ENCODE measurements around the gene SPATA20. TPM values are rescaled to one million over a fixed set of nuclear protein-coding genes. Genes with fewer than 3 reads are reported as not detected.

The SPATA20 gene
- total RNA-seq, 1 donor from 2014 or later = 463 TPM

DNA sequence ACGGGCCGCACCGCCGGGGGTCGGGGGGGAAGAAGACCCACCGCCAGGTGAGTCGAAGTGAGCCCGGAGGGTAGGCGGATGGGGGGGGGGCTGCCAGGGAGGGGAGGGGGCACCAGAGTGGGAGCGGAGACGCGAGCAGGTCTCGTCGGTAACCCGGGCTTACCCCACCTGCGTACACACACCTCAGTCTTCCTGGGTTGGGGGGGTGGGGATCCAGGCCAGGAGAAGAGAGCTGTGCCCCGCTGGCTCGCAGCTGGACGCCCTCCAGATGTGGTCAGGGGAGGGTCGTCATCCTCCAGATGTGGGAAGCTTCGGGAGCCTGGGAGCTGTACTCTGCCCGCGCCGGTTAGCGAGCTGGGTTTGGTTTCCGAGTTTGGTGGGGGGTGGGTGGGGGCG, 14.8 kb downstream of the SPATA20 start:
- peaks cover 23 to 47% of the 10 kb centered on the region in 2 donors for H3K4me1 ChIP-seq
- intact Hi-C loops (cut with DNase I) = loop anchor here (5.0 kb wide), 1 partner anchor 71 kb away; the partner anchor contains the start of gene ABCC3
- TF ChIP-seq, protein P1, sequence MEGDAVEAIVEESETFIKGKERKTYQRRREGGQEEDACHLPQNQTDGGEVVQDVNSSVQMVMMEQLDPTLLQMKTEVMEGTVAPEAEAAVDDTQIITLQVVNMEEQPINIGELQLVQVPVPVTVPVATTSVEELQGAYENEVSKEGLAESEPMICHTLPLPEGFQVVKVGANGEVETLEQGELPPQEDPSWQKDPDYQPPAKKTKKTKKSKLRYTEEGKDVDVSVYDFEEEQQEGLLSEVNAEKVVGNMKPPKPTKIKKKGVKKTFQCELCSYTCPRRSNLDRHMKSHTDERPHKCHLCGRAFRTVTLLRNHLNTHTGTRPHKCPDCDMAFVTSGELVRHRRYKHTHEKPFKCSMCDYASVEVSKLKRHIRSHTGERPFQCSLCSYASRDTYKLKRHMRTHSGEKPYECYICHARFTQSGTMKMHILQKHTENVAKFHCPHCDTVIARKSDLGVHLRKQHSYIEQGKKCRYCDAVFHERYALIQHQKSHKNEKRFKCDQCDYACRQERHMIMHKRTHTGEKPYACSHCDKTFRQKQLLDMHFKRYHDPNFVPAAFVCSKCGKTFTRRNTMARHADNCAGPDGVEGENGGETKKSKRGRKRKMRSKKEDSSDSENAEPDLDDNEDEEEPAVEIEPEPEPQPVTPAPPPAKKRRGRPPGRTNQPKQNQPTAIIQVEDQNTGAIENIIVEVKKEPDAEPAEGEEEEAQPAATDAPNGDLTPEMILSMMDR (IDR thresholded peaks at IDR 0.05) = no peak
- H3K4me3 ChIP-seq = peak overlapping the region in 1 of 2 donors; percentile 74
- peaks cover 10% of the 10 kb centered on the region for H3K27me3 ChIP-seq
- H3K27ac ChIP-seq = no peak overlapping the region
- H3K9me3 ChIP-seq = no peaks in the 10 kb centered on the region
- no peaks in the 10 kb centered on the region for H3K36me3 ChIP-seq
- no peak for DNase-seq (ENCODE audit: low spot score in 2 of 2)

DNA sequence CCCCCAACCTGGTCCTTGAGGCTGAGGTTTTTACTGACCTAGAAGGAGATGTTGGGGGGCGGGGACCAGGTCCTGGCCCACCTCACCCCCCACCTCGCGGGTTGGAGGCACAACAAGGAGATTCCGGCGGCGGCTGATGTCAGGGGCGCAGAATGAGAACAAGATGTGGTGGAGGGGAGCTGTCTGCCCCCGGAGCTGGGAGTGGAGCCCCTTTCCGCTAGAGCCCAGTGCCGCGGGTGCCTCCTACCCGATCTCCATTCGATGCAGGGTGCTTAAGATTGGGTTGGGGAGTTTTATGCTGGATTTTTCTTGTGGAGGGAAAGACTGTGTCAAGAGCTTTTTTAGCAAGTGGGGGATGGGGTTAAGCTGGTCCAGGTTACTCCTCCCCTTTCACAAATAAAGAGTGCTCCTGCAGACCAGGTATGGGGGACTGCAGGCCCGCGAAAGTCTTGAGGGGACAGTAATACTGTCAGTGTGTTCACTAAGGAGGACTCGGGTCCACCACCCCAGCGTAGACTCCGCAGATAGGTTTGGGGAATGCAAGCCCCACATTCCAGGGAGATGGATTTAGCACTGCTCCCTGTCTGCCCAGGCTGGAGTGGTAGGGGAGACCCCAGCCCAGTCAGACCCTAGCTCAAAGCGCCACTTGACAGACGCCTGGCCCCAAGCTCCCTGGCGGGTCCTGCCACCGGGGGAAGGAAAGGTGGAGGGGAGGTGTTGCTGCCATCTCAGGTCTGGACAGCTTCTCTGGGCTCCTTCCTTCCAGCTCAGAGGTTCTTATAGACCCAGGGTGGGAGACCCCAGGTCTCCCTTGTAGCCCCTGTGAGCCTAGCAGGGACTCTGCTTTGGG, 15.5 kb downstream of the SPATA20 start:
- Histone ChIP-seq H3K4me1 (peaks cover 23 to 47% of the 10 kb centered on the region in 2 donors), H3K27me3 (peaks cover 10% of the 10 kb centered on the region), H3K36me3 (no peaks in the 10 kb centered on the region), H3K4me3 (peak overlapping the region in 1 of 2 donors; percentile 74), H3K27ac (no peak overlapping the region), H3K9me3 (no peaks in the 10 kb centered on the region)
- intact Hi-C loops (cut with DNase I) = loop anchor here (5.0 kb wide), 1 partner anchor 70 kb away; the partner anchor contains the start of gene ABCC3
- TF ChIP-seq, protein P1 (IDR thresholded peaks at IDR 0.05) = no peak
- DNase-seq (ENCODE audit: low spot score in 2 of 2) = no peak

DNA sequence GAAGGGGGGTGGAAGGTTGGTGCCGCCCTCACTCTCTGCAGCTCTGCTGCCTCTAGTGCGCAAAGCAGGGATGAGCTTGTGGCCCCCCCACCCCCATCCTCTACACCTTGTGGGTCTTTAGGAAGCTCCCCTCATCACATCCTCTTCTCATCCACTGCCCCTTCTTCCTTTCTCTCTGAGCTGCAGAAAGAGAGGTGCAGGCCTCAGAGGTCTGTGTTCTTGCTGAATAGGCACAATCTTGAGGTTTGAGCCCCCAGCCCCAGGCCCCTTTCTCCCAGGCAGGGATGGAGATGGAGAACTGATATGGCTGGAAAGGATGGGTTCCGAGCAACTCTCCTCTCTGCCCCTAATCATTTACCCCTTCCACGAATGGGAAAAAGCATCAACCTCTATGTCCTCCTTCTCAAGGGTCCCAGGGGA, 16.1 kb downstream of the SPATA20 start:
- intact Hi-C loops (cut with DNase I) = loop anchor here (5.0 kb wide), 1 partner anchor 69 kb away; the partner anchor contains the start of gene ABCC3
- H3K27me3 ChIP-seq = peaks cover 10% of the 10 kb centered on the region
- no peak overlapping the region for H3K4me3 ChIP-seq
- TF ChIP-seq, protein P1 (IDR thresholded peaks at IDR 0.05) = no peak
- H3K36me3 ChIP-seq = no peaks in the 10 kb centered on the region
- H3K9me3 ChIP-seq = no peaks in the 10 kb centered on the region
- no peak for DNase-seq (ENCODE audit: low spot score in 2 of 2)
- peaks cover 23 to 47% of the 10 kb centered on the region in 2 donors for H3K4me1 ChIP-seq
- no peak overlapping the region for H3K27ac ChIP-seq

DNA sequence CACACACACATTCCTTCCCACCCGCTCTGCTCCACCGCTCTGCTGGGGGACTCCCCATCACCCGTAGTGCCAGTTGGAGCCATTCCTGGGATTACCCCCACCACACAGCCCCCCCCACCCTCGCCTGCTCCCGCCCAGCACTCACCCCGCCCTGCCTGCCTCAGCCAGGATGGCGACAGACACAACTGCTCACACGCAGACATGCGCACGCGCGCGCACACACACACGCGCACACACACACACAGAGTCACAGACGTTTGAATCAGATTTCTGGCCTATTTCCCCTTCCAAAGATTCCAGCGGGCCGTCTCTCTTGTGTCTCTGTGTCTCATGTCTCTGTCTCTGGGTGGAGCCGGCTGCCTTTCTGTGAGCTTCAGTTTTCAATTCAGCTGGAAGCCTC, 17.9 kb downstream of the SPATA20 start:
- DNase-seq (ENCODE audit: low spot score in 2 of 2) = peak; percentile 36 to 94
- H3K4me1 ChIP-seq = peaks cover 19 to 35% of the 10 kb centered on the region in 2 donors
- H3K4me3 ChIP-seq = peak overlapping the region; percentile 24 to 52

DNA sequence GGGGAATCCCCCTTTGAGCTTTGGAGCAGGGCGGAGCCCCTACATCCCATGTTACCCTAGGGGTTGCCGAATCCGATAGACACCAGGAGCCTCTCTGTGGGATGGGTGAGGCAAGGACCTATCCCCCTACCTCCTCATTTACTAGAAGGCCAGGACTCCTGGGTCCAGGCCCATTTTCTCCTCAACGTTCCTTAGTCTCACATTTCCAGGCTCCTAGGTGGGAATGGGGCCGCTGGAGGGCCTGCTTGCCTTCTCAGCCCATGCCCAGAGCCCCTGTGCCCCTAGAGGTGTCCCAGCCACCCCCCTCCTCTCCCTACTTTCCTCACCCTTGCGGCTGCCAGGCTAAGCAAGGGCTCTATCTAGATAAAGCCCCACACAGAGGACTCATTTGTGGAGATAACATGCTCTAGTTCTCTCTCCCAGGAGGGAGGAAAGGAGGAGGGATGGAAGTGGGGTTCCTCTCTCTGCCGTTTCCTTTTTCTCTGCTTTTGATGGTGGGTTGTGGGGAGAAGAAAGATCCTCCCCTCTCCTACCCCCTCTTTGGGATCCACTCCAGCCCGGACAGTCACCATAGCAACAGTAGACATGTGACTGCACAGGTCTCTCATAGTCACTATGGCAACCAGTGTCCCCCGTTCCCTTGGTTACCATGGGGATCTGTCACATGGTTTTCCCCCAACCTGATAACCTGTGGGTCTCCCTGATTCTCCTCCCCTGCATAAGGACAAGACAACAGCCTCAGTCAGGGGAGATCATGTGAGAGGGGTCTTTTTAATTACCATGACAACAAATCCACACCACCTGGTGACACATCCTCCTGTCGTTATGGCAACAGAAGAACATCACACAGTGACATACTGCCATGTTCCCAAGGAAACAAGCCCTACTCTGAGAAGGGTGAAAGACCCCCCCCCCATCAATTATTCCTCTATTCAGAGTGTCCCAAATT, 18.7 kb downstream of the SPATA20 start:
- Histone ChIP-seq H3K27me3 (peaks cover 9% of the 10 kb centered on the region), H3K4me3 (peak overlapping the region; percentile 24 to 52), H3K36me3 (no peaks in the 10 kb centered on the region), H3K9me3 (no peaks in the 10 kb centered on the region), H3K4me1 (peaks cover 14 to 29% of the 10 kb centered on the region in 2 donors), H3K27ac (peak overlapping the region; percentile 67 to 69)
- TF ChIP-seq, protein P1 (IDR thresholded peaks at IDR 0.05) = no peak
- intact Hi-C loops (cut with DNase I) = no loop called here
- no peak for DNase-seq (ENCODE audit: low spot score in 2 of 2)

More for the DNA sequence above, 17.9 kb downstream of the SPATA20 start:
- H3K9me3 ChIP-seq = no peaks in the 10 kb centered on the region
- H3K36me3 ChIP-seq = no peaks in the 10 kb centered on the region
- peaks cover 10% of the 10 kb centered on the region for H3K27me3 ChIP-seq
- intact Hi-C loops (cut with DNase I) = loop anchor here (5.0 kb wide), 1 partner anchor 67 kb away; the partner anchor contains the start of gene ABCC3
- H3K27ac ChIP-seq = peak overlapping the region; percentile 67 to 69
- TF ChIP-seq, protein P1 (IDR thresholded peaks at IDR 0.05) = no peak
